Heart left ventricle (tissue), 16 donors: Measurements from ENCODE around the gene TEDC2. TPM values are rescaled to one million over a fixed set of nuclear protein-coding genes. Genes with fewer than 3 reads are reported as not detected.

Source experiments
- ATAC-seq, 4 donors: fragments of 200-7000 bp; cut with Tn5 transposase; one replicate each; pipeline ENCODE4 v1.9.1; 2020 to 2022; ENCODE audit warnings: moderate library complexity in 4 of 4, mild to moderate bottlenecking in 3 of 4, moderate number of reproducible peaks in 1 of 4
- DNase-seq, 5 donors: peaks; one replicate each; pipeline ENCODE4 v3.0.0-alpha.2; 2020
- H3K27ac ChIP-seq, 12 donors: fragments of 200-600 bp; sonication (generic) in 4 of 12; one replicate each; pipeline versions ENCODE4 v1.5.0 to v1.8.0; 2016 to 2022; ENCODE audit warnings: mild to moderate bottlenecking in 2 of 12
- H3K27me3 ChIP-seq, 9 donors: fragments of 200-600 bp; sonication (generic) in 2 of 9; one replicate each; pipeline versions ENCODE4 v1.5.1 to v1.8.0; 2016 to 2022; ENCODE audit warnings: mild to moderate bottlenecking in 3 of 9
- H3K36me3 ChIP-seq, 9 donors: fragments of 200-600 bp; sonication (generic) in 2 of 9; one replicate each; pipeline versions ENCODE4 v1.5.0 to v1.8.0; 2018 to 2022; ENCODE audit warnings: mild to moderate bottlenecking in 2 of 9
- H3K4me1 ChIP-seq, 12 donors: fragments of 200-600 bp; sonication (generic) in 4 of 12; one replicate each; pipeline versions ENCODE4 v1.5.0 to v1.8.0; 2016 to 2022; ENCODE audit warnings: mild to moderate bottlenecking in 3 of 12
- H3K4me3 ChIP-seq, 12 donors: fragments of 200-600 bp; sonication (generic) in 4 of 12; one replicate each; pipeline versions ENCODE4 v1.5.0 to v1.8.0; 2017 to 2022; ENCODE audit warnings: mild to moderate bottlenecking in 9 of 12, moderate library complexity in 4 of 12
- H3K9me3 ChIP-seq, 12 donors: fragments of 200-600 bp; sonication (generic) in 4 of 12; one replicate each; pipeline versions ENCODE4 v1.5.0 to v1.8.0; 2016 to 2022; ENCODE audit warnings: mild to moderate bottlenecking in 1 of 12
- POLR2A ChIP-seq, 2 donors: fragments of 450-650 bp; IDR thresholded peaks; one replicate each; pipeline ENCODE4 v1.6.1; 2017; ENCODE audit warnings: antibody characterized with exemption in 2 of 2, mild to moderate bottlenecking in 2 of 2, moderate library complexity in 2 of 2
- WGBS, 4 donors: extraction: QIAGEN DNeasy Blood & Tissue Kit in 2 of 4; methylation state at CpG; one replicate each; pipeline versions ENCODE4 v1.1.5 to v1.1.7; 2013 to 2018; 5-methylcytosine and 5-hydroxymethylcytosine counted together
- intact Hi-C, 10 donors: fragments of 100-400 bp; cut with DNase I; formaldehyde crosslinking; loops; one replicate each; pipeline versions ENCODE4 v1.11.1 to v1.14.2; 2022
- polyA plus RNA-seq, 2 donors: library from polyadenylated mRNA; stranded (reverse); fragments of 200-250 nt; gene quantifications; one replicate each; pipeline ENCODE4 v1.2.3, GENCODE V29; 2013
- total RNA-seq, 9 donors: library from RNA; depleted of rRNA in 2 of 9; stranded (reverse); fragments of >200 nt in 2 of 9; fragmentation: NEBNext Ultra II Directional in 3 of 9; extraction: Animal tissue kit (Norgen Biotek cat#: 25700) in 3 of 9; gene quantifications; one replicate each; pipeline versions ENCODE4 v1.1.0 to v1.2.4, GENCODE V29; 2016 to 2023
- TF ChIP-seq, protein P1 (sequence below), 12 donors: fragments of 200-600 bp; sonication (generic) in 4 of 12; IDR thresholded peaks; one replicate each; pipeline versions ENCODE4 v1.5.0 to v1.8.0; 2018 to 2022; ENCODE audit warnings: antibody characterized with exemption in 12 of 12, mild to moderate bottlenecking in 5 of 12
- donor health status: ischemic (EF 13 %, LVEDD 7.1; RV severe dilation, severe dysfunction).
- donor health status: healthy with polysubstance abuse.
- donor health status: DM: no; HTN: yes; CAD: no.
- donor health status: DM: no; HTN: no; CAD: no.
- donor health status: ischemic (EF 25% LVEDD 6.9; RV normal size, moderate dysfunction).
- donor health status: ischemic (EF 25% LVEDD 5.7; RV mildly dilated, moderate dysfunction).
- donor health status: healthy.
- donor health status: DM: yes; HTN: yes; CAD: no.
- donor health status: ischemic (EF 35%, LVEDD 5.7; RV mildly dilated, moderate dysfunction).
- donor health status: nonischemic (EF 11% LVEDD 7.7; RV severe dilation, severe dysfunction).
- donor health status: DM: yes; HTN: yes; CAD: no.
- donor health status: PGD.
- donor health status: ischemic (EF 29% LVEDD 5.4; RV normal size, mild dysfunction).
- donor health status: nonischemic (EF 23%, LVEDD 6.1; RV moderate dilation, normal function).

Gene TEDC2
- total and polyA plus RNA-seq, 11 donors, result 0.46 to 4.9 (median 1.2) TPM; not detected in 1

DNA sequence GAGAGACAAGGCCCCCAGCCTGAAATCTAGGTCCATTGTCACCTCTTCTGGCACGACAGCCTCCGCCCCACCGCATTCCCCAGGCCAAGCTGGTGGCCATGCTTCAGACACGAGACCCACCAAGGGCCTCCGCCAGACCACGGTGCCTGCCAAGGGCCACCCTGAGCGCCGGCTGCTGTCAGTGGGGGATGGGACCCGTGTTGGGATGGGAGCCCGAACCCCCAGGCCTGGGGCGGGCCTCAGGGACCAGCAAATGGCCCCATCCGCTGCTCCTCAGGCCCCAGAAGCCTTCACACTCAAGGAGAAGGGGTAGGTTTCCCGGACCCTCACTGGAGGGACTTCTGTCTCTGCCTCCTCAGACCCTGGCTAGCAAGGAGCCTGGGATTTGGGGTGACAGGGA lies 1.0 kb downstream of the TEDC2 start:
- WGBS, 4 donors, result 80 to 85% (median 83%) methylated on average over 9 to 13 of the region's 13 CpGs
- Histone ChIP-seq H3K4me3 (peak overlapping the region in 1 of 12 donors; percentile 60), H3K27me3 (no peaks in the 10 kb centered on the region), H3K36me3 (peaks cover 0 to 11% (median 0%) of the 10 kb centered on the region in 9 donors), H3K27ac (no peak overlapping the region), H3K9me3 (no peaks in the 10 kb centered on the region), H3K4me1 (peaks cover 0 to 19% (median 10%) of the 10 kb centered on the region in 12 donors)
- ATAC-seq (no peak), DNase-seq (no peak)
- intact Hi-C loops, result no loop called here
- no peak for TF ChIP-seq POLR2A (IDR thresholded peaks at IDR 0.05)
- TF ChIP-seq, protein P1, sequence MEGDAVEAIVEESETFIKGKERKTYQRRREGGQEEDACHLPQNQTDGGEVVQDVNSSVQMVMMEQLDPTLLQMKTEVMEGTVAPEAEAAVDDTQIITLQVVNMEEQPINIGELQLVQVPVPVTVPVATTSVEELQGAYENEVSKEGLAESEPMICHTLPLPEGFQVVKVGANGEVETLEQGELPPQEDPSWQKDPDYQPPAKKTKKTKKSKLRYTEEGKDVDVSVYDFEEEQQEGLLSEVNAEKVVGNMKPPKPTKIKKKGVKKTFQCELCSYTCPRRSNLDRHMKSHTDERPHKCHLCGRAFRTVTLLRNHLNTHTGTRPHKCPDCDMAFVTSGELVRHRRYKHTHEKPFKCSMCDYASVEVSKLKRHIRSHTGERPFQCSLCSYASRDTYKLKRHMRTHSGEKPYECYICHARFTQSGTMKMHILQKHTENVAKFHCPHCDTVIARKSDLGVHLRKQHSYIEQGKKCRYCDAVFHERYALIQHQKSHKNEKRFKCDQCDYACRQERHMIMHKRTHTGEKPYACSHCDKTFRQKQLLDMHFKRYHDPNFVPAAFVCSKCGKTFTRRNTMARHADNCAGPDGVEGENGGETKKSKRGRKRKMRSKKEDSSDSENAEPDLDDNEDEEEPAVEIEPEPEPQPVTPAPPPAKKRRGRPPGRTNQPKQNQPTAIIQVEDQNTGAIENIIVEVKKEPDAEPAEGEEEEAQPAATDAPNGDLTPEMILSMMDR (IDR thresholded peaks at IDR 0.05), result no peak

DNA sequence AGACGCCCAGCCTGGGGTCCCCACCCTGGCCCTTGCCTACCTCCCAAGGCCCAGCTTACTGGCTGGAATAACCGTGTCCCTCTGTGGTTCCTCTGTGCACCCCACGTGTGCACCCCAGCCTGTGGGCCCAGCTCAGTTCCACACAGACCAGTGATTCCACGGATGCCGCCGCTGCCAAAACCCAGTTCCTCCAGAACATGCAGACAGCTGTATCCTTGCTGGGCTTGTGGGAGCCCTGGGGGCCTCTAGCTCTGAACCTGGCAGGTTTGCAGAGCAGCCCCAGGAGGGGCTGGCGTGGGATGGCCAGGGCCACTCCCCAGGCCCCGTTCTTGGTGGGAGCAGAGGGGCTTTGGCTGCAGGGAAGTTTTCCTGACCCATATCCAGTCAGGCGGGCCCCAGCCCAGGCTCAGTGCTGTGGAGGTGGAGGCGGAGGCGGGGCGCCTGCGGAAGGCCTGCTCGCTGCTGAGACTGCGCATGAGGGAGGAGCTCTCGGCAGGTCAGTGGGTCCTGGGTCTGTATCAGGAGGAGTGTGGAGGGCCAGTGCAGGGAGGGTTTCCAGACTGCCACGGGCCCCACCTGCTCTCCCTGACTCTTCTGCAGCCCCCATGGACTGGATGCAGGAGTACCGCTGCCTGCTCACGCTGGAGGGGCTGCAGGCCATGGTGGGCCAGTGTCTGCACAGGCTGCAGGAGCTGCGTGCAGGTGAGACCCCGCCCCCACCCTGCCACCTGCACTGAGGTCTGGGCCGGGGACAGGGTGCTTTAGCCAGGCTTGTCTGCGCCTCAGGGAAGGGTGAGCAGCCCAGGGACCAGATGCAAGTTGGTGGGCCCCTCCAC lies 2.3 kb downstream of the TEDC2 start:
- TF ChIP-seq POLR2A (IDR thresholded peaks at IDR 0.05), result no peak
- TF ChIP-seq, protein P1 (IDR thresholded peaks at IDR 0.05), result no peak
- intact Hi-C loops, result no loop called here
- no peak for DNase-seq
- Histone ChIP-seq H3K4me3 (no peak overlapping the region), H3K36me3 (peaks cover 0 to 1% (median 0%) of the 10 kb centered on the region in 9 donors), H3K27ac (no peak overlapping the region), H3K9me3 (no peaks in the 10 kb centered on the region), H3K4me1 (peaks cover 0 to 21% (median 10%) of the 10 kb centered on the region in 12 donors), H3K27me3 (peaks cover 0 to 4% (median 0%) of the 10 kb centered on the region in 9 donors)
- ATAC-seq, result no peak
- 86 to 95% (median 93%) methylated on average over 6 to 23 of the region's 23 CpGs for WGBS, 4 donors

DNA sequence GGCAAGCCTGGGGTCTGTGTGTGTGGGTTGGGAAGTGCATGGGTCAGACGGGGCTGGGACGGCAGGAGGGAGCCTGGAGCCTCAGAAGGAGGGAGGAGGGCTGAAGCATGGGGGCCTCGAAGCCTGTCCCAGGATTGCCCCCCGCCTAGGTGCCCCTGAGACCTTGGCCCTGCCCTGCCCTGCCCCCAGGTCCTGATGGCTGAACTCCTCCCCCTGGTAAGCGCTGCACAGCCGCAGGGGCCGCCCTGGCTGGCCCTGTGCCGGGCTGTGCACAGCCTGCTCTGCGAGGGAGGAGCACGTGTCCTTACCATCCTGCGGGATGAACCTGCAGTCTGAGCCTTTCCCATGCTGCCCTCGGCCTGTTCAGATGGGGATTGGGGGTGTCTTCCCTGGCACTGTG lies 4.4 kb downstream of the TEDC2 start:
- Histone ChIP-seq H3K4me3 (no peak overlapping the region), H3K4me1 (peaks cover 2 to 35% (median 21%) of the 10 kb centered on the region in 12 donors), H3K27me3 (peaks cover 0 to 23% (median 2%) of the 10 kb centered on the region in 9 donors), H3K9me3 (no peaks in the 10 kb centered on the region), H3K27ac (no peak overlapping the region), H3K36me3 (no peaks in the 10 kb centered on the region)
- 77 to 92% (median 85%) methylated on average over 5 to 12 of the region's 12 CpGs for WGBS, 4 donors
- ATAC-seq (no peak), DNase-seq (no peak)
- intact Hi-C loops, result no loop called here
- TF ChIP-seq, protein P1 (IDR thresholded peaks at IDR 0.05), result no peak
- no peak for TF ChIP-seq POLR2A (IDR thresholded peaks at IDR 0.05)

DNA sequence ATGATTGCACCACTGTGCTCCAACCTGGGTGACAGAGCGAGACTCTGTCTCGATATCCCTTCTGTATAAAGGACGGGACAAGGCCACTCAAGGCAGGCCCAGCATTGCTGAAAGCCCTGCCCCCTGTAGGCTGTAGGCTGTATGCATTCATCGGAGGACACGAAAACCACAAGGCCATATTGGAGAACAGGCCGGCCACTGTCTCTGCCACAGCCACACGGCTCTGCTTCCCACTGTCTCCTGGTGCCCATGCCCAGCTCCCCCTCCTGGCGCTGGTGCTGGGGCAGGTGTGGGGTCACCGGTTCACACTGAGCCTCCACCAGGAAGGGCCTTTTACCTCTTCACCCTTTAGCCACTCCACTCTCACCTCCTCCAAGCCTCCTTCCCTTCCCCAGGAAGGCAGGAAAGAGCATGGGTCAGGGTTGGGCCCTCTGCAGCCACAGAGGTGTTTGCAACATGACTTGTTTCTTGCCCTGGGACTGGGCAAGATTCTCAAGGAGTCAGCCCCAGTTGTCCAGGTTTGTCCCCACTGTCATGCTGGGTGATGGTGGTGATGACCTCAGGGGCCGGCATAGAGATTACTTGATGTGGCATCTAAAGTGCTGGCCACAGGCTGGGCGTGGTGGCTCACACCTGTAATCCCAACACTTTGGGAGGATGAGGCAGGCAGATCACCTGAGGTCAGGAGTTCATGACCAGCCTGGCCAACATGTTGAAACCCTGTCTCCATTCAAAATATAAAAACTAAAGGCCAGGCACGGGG lies 5.9 kb downstream of the TEDC2 start:
- ATAC-seq, result no peak
- TF ChIP-seq, protein P1 (IDR thresholded peaks at IDR 0.05), result peak in 1 of 12 donors; percentile 11
- TF ChIP-seq POLR2A (IDR thresholded peaks at IDR 0.05), result no peak
- intact Hi-C loops, result no loop called here
- DNase-seq, result no peak
- WGBS, 4 donors, result 85 to 89% (median 88%) methylated on average over 10 to 12 of the region's 12 CpGs
- Histone ChIP-seq H3K4me3 (no peak overlapping the region), H3K36me3 (no peaks in the 10 kb centered on the region), H3K9me3 (no peaks in the 10 kb centered on the region), H3K27me3 (peaks cover 0 to 38% (median 8%) of the 10 kb centered on the region in 9 donors), H3K4me1 (peaks cover 2 to 32% (median 18%) of the 10 kb centered on the region in 12 donors), H3K27ac (no peak overlapping the region)
